H1 (cell line): ENCODE results near the gene ARHGAP42. TPM values are rescaled to one million over a fixed set of nuclear protein-coding genes. Genes with fewer than 3 reads are reported as not detected.

Source experiments
- CTBP2 ChIP-seq: IDR thresholded peaks from 2 replicates; pipeline ENCODE4 v1.7.0; 2011; ENCODE audit warnings: borderline replicate concordance, mild to moderate bottlenecking, moderate library complexity, mixed read lengths, low read length; ENCODE audit not compliant: insufficient read depth, insufficient read length
- EZH2 ChIP-seq: fragments of 200-600 bp; sonication (generic); IDR thresholded peaks from 2 replicates; pipeline ENCODE4 v1.7.1; 2012; ENCODE audit warnings: low read depth, mild to moderate bottlenecking, moderate library complexity, low read length, inconsistent platforms; ENCODE audit not compliant: severe bottlenecking
- HDAC6 ChIP-seq: IDR thresholded peaks from one replicate; pipeline ENCODE4 v1.7.1; 2012; ENCODE audit warnings: low read depth, mild to moderate bottlenecking, inconsistent platforms, low read length, moderate library complexity
- MAX ChIP-seq: IDR thresholded peaks from 2 replicates; pipeline ENCODE4 v1.6.1; 2012; ENCODE audit warnings: inconsistent platforms
- NRF1 ChIP-seq: IDR thresholded peaks from 2 replicates; pipeline ENCODE4 v1.6.1; 2011; ENCODE audit warnings: mild to moderate bottlenecking, low read depth, low read length, improper control_type of control experiment
- PHF8 ChIP-seq: fragments of 200-600 bp; sonication (generic); conservative IDR thresholded peaks from 2 replicates; pipeline ENCODE4 v1.7.1; 2012; ENCODE audit warnings: low read depth, mild to moderate bottlenecking, inconsistent platforms, low read length, moderate library complexity
- POLR2A ChIP-seq, 2 experiments: IDR thresholded peaks; 1 replicate in 1 of 2; 2 replicates in 1 of 2; pipeline ENCODE4 v1.6.1; 2011; ENCODE audit warnings: low read depth in 2 of 2, low read length in 2 of 2, mild to moderate bottlenecking in 2 of 2; ENCODE audit errors: control extremely low read depth in 1 of 2
- SAP30 ChIP-seq: fragments of 300-600 bp; sonication (generic); IDR thresholded peaks from 2 replicates; pipeline ENCODE4 v1.7.1; 2012; ENCODE audit warnings: low read length, moderate library complexity, mild to moderate bottlenecking, inconsistent platforms; ENCODE audit not compliant: insufficient read depth, insufficient replicate concordance
- SIN3A ChIP-seq, 2 experiments: IDR thresholded peaks in 1 of 2; conservative IDR thresholded peaks in 1 of 2; 2 replicates each; pipeline ENCODE4 v1.6.1; 2011 to 2012; ENCODE audit warnings: low read length in 2 of 2, improper control_type of control experiment in 1 of 2, low read depth in 1 of 2, mild to moderate bottlenecking in 1 of 2
- TBP ChIP-seq: IDR thresholded peaks from 2 replicates; pipeline ENCODE4 v1.6.1; 2011; ENCODE audit warnings: low read depth, low read length, improper control_type of control experiment
- polyA plus RNA-seq, 7 experiments: library from polyadenylated mRNA; depleted of rRNA in 3 of 7; stranded (reverse) in 5 of 7; unstranded in 2 of 7; fragments of >200 nt in 5 of 7; fragments of 200-250 nt in 2 of 7; gene quantifications; 1 replicate in 5 of 7; 2 replicates in 1 of 7; 4 replicates in 1 of 7; pipeline versions ENCODE4 v1.2.1 to v1.2.3, GENCODE V29; 2011 to 2013; ENCODE audit warnings: missing spikeins in 2 of 7, mixed read lengths in 2 of 7
- total RNA-seq: library from RNA; stranded (reverse); fragmentation: NEBNext Ultra II Directional; extraction: Animal tissue kit (Norgen Biotek cat#: 25700); gene quantifications from 2 replicates; pipeline ENCODE4 v1.2.1, GENCODE V29; 2021
- TF ChIP-seq, protein P1 (sequence below): fragments of 300-600 bp; sonication (generic); IDR thresholded peaks from 2 replicates; pipeline ENCODE4 v1.7.1; 2012; ENCODE audit warnings: low read length, moderate library complexity, mild to moderate bottlenecking, inconsistent platforms; ENCODE audit not compliant: insufficient replicate concordance

ARHGAP42 gene
- total and polyA plus RNA-seq, 2 of the 8 experiments (the other 6 are each of a cell fraction or from before 2014, with no cell fraction given): 22.2 to 33.5 TPM

GRCh38 chr11:100671471-100671870 lies 15.6 kb upstream of the ARHGAP42 start (continued):
- TF ChIP-seq, protein P1, sequence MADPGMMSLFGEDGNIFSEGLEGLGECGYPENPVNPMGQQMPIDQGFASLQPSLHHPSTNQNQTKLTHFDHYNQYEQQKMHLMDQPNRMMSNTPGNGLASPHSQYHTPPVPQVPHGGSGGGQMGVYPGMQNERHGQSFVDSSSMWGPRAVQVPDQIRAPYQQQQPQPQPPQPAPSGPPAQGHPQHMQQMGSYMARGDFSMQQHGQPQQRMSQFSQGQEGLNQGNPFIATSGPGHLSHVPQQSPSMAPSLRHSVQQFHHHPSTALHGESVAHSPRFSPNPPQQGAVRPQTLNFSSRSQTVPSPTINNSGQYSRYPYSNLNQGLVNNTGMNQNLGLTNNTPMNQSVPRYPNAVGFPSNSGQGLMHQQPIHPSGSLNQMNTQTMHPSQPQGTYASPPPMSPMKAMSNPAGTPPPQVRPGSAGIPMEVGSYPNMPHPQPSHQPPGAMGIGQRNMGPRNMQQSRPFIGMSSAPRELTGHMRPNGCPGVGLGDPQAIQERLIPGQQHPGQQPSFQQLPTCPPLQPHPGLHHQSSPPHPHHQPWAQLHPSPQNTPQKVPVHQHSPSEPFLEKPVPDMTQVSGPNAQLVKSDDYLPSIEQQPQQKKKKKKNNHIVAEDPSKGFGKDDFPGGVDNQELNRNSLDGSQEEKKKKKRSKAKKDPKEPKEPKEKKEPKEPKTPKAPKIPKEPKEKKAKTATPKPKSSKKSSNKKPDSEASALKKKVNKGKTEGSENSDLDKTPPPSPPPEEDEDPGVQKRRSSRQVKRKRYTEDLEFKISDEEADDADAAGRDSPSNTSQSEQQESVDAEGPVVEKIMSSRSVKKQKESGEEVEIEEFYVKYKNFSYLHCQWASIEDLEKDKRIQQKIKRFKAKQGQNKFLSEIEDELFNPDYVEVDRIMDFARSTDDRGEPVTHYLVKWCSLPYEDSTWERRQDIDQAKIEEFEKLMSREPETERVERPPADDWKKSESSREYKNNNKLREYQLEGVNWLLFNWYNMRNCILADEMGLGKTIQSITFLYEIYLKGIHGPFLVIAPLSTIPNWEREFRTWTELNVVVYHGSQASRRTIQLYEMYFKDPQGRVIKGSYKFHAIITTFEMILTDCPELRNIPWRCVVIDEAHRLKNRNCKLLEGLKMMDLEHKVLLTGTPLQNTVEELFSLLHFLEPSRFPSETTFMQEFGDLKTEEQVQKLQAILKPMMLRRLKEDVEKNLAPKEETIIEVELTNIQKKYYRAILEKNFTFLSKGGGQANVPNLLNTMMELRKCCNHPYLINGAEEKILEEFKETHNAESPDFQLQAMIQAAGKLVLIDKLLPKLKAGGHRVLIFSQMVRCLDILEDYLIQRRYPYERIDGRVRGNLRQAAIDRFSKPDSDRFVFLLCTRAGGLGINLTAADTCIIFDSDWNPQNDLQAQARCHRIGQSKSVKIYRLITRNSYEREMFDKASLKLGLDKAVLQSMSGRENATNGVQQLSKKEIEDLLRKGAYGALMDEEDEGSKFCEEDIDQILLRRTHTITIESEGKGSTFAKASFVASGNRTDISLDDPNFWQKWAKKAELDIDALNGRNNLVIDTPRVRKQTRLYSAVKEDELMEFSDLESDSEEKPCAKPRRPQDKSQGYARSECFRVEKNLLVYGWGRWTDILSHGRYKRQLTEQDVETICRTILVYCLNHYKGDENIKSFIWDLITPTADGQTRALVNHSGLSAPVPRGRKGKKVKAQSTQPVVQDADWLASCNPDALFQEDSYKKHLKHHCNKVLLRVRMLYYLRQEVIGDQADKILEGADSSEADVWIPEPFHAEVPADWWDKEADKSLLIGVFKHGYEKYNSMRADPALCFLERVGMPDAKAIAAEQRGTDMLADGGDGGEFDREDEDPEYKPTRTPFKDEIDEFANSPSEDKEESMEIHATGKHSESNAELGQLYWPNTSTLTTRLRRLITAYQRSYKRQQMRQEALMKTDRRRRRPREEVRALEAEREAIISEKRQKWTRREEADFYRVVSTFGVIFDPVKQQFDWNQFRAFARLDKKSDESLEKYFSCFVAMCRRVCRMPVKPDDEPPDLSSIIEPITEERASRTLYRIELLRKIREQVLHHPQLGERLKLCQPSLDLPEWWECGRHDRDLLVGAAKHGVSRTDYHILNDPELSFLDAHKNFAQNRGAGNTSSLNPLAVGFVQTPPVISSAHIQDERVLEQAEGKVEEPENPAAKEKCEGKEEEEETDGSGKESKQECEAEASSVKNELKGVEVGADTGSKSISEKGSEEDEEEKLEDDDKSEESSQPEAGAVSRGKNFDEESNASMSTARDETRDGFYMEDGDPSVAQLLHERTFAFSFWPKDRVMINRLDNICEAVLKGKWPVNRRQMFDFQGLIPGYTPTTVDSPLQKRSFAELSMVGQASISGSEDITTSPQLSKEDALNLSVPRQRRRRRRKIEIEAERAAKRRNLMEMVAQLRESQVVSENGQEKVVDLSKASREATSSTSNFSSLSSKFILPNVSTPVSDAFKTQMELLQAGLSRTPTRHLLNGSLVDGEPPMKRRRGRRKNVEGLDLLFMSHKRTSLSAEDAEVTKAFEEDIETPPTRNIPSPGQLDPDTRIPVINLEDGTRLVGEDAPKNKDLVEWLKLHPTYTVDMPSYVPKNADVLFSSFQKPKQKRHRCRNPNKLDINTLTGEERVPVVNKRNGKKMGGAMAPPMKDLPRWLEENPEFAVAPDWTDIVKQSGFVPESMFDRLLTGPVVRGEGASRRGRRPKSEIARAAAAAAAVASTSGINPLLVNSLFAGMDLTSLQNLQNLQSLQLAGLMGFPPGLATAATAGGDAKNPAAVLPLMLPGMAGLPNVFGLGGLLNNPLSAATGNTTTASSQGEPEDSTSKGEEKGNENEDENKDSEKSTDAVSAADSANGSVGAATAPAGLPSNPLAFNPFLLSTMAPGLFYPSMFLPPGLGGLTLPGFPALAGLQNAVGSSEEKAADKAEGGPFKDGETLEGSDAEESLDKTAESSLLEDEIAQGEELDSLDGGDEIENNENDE: no peak
- TF ChIP-seq SAP30 (no peak), PHF8 (no peak), TBP (no peak), NRF1 (no peak), SIN3A (conservative IDR thresholded peaks at IDR 0.05 in 1 of 2, IDR thresholded peaks at IDR 0.05 in 1 of 2; ENCODE audit: low read depth in 1 of 2, low read length in 2 of 2) (no peak), CTBP2 (no peak), HDAC6 (no peak), MAX (no peak), POLR2A (IDR thresholded peaks at IDR 0.05; ENCODE audit: control extremely low read depth in 1 of 2, low read depth in 2 of 2, low read length in 2 of 2) (no peak), EZH2 (no peak)
- TF ChIP-seq, all 59 proteins: peak for 0
